Stimulated activated CD8-positive, alpha-beta memory T cell treated with anti-CD3 and anti-CD28 coated beads, Interleukin-7, amount 100 ng/mL, for 4 hours (primary cell): ENCODE results near the gene ZNF814.
"Not testable (repeated sequence)": the region's sequence is repeated elsewhere in the genome, so short reads cannot be mapped to it uniquely, and the experiment has no call there.

Experiments
- DNase-seq, 2 donors: peaks; one replicate each; pipeline ENCODE4 v3.0.0-alpha.2; 2020; ENCODE audit warnings: low read depth in 2 of 2

The ZNF814 gene

DNA sequence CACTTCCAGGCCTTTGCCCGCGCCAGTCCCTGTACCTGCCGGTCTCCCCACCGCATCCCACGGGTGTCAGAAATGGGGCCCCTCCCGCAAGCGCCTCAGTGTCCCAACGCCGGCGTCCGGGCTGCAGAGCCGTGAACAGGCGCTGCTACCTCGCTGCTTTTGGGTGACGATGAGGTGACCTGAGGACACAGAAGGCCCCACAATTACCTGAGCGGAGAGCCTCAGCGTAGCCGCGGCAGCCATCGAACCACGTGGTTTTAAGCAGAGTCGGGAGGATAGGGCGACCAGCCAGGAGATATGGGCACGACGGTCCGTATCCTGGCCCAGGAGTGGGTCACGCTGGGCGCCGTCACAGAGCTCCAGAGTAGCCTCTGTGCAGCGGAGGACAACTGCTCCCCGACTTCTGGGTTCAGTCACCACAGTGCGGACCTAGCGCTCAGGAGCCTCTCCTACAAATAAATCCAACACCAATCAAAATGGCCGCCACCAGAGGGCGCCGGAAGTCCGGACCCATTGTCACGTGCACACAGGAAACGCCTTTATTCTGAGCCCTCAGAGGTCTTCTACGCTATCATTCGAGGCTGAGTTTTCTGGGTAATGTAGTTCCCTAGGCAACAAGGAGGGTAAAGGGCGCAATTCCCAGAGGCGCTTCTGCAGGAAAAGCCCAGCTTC, at the start of gene ZNF814:
Gene ZNF814, minus strand, starts transcription at position 478 of the 672 bp plus-strand sequence. Its CDS starts 235 bp downstream, at position 243.
- DNase-seq: peak; percentile 66 to 79

DNA sequence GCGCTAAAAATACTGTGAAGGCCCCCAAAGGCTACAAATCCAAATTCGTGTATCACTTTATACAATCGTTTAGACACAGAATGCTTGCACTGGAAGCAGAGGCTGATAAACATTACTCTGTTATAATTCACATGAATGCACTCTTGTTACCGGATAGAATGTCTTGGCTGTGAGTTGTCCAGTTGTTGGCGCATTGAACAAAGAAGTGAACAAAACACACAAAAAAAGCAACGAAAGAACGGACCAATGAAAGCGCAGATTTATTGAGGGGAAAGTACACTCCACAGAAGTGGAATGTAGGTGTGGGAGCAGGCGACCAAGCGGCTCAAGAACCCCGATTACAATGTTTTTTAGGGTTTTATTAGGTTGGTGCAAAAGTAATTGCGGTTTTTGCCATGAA, 46.9 kb upstream of the ZNF814 start:
- DNase-seq: no peak

DNA sequence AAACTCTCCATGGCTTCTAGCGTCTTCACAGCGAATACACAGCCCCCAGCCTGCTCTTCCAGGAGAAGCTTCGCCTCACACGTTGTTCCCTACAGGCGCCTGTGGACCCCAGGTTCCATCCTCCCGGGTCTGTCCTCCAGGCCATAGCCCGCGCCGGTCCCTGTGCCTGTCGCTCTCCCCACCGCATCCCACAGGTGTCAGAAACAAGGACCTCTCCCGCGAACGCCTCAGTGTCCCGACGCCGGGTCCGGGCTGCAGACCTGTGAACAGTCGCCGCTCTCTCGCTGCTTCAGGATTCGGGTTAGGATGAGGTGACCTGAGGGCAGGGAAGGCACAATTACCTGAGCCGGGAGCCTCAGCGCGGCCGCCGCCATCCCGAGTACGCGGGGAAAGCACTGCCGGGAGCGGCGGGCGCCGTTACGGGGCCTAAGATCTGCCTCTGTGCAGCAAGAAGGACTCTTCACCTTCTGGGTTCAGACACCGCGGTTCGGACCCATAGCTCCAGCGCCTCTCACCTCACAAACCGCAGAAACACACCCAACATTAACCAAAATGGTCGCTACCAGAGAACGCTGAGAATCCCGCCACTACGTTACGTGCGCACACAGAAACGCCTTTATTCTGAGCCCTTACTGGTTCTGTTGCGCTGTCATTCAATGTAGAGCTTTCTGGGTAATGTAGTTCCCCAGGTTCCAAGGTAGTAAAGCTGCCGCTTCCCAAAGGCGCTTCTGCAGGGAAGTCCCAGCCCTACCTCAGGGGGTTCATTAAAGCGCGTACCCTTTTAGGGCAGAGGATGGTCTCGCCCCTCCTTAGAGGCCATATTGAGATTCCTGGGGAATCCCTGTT, 46.2 kb upstream of the ZNF814 start, which contains the start of gene ZNF418:
Gene ZNF418, minus strand, starts transcription at position 583 of the 846 bp plus-strand sequence. CDS start 1,580 bp downstream, outside the sequence.
- DNase-seq: peak; percentile 11 to 16

DNA sequence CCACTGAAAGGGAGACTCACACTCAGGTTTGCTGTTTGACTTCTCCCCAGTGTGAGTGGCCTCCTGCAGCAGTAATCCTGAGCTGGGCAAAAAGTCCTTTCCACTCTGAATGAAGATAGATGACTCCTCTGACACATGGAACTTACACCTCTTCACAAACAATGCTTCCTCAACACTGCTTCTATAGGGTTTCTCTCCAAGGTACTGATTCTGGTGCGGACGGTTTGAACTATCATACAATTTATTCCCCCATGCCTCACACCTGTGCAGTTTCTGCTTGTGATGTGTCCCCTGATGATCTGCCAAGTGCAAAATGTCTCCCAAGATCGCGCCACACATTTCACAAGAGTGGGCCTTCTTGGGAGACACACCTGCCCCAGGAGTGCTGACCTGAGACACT, 38.8 kb upstream of the ZNF814 start:
- no peak for DNase-seq

DNA sequence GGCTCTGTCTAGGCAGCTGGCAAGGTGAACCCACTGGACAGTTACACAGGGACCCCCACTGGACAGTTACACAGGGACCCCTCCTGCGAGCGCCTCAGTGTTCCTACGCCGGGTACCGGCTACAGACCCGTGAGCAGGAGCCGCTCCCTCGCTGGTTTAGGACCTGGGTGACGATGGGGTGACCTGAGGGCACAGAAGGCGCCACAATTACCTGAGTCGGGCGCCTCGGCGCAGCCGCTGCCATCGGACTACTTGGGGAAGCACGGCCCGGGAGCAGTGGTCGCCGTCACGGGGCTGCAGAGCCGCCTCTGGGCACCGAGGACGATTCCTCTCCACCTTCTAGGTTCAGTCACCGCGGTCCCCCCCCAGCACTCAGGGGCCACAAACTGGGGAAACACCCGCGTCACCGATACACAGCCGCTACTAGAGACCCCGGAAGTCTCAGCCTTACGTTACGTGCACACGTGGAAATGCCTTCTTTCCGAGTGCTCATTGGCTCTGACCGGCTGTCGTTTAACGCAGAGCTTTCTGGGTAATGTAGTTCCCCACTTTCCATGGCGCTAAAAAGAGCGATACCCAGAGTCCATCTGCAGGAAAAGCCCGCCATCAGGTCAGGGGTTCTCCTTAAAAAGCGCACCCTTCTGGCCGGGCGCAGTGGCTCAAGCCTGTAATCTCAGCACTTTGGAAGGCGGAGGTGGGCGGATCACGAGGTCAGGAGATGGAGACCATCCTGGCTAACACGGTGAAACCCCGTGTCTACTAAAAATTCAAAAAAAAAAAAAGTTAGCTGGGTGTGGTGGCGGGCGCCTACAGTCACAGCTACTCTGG, 27.5 kb upstream of the ZNF814 start, which contains the start of gene ZNF417:
Gene ZNF417, minus strand, starts transcription at position 425 of the 828 bp plus-strand sequence. Its CDS starts 181 bp downstream, at position 244.
- peak; percentile 84 to 86 for DNase-seq

DNA sequence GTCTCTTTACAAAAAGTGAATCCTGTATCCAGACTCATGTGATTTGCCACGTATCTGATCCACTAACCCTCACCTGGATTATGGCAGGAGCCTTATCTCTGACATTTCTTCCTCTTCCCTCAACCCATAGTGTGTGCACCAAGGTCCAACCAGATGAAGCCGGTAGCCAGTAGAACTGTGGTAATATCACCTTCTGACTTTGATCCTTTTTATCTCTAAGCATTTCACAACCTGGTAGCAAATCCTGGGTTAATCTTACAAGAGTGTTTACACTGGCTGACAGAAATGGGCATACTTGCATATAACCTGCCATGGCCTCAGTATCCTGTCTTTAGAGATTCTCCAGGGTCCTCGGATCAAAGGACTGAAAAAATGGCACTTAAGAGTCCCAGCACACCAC, 25.7 kb upstream of the ZNF814 start:
- DNase-seq: no peak

DNA sequence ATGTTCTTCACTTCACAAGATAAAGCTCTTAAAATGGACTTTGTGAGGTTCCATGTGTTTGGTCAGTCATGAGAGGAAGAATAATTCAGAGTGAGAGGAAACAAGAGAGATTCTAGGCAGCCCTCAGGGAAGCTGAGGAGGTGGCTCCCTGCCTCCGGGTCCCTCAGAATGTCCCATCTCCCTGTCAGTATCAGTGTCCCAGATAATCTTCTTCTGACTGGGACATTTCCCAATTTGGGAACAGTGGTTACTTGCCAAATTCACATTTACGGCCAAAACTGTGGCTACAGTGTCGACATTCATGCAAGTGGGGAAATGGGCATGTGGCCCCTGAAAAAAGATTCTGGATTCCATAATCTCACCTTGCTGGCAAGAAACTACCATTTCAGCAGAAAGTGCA, 18.6 kb upstream of the ZNF814 start:
- DNase-seq: no peak

DNA sequence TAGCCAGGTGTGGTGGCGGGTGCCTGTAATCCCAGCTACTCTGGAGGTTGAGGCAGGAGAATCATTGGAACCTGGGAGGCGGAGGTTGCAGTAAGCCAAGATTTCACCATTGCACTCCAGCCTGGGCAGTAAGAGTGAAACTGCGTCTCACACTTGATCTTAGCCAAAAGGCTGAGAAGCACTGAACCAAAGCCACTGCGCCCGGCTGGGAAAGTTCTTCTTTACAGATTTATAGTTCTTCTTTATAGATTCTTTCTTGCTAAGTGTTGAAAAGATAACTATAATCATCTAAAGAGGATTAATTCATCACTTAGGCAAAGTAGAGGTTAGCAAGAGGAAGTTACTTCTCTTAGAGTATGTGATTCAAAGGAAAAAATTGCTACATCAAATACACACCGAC, 16.4 kb upstream of the ZNF814 start:
- DNase-seq: no peak

DNA sequence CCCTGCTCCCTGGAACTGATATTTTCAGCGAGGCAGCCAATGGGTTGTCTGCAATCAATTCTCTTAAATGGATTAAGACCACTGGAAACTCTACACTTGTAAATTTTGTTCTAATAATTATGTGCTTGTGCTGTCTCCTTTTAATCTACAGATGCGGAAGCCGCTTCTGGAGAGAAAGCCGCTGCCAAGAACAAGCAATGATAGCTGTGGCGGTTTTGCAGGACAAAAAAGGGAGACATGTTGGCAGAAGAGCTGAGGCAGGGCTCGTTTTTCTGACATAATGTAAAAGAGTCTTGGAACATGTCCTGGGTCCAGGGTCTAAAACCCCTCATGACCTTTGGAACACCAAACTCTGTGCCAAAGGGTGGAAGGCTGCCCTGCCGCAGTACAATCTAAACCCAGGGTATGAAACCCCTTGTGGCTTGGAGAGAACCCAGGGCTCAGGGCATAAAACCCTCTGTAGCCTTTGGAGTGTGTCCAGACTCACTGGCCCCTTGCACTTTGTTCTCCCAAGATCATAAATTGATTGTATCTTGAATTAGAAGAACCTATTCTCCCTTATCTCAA, 14.9 kb upstream of the ZNF814 start:
- no peak for DNase-seq

DNA sequence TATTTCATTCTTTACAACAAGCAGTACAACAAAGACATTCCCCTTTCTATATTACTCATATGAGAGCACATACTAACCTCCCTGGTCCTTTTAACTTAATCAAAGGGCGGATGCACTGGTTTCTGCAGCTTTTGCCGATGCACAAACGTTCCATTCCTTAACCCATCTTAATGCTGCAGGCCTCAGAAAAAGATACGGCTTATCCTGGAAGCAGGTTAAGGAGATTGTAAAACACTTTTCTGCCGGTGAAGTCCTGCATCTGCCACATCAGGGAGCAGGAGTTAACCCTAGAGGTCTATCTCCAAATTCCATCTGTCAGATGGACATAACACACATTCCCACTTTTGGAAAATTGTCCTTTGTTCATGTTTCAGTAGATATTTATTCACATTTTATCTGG, 11.5 kb upstream of the ZNF814 start:
- no peak for DNase-seq

DNA sequence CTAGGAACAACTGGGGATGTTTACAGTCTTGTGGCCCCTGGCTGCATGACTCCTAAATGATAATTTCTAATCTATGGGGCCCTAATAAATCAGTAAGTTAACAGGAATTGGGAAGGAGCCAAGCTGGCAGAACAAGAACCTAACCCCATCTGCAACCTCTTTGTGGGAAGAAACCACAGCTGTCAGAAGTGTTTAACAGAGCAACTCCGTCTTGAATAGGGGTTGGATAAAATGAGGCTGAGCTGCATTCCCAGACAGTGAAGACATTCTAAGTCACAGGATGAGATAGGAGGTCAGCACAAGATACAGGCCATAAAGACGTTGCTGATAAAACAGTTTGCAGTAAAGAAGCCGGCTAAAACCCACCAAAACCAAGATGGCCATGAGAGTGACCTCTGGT, 1.9 kb upstream of the ZNF814 start:
- not testable (repeated sequence) for DNase-seq

DNA sequence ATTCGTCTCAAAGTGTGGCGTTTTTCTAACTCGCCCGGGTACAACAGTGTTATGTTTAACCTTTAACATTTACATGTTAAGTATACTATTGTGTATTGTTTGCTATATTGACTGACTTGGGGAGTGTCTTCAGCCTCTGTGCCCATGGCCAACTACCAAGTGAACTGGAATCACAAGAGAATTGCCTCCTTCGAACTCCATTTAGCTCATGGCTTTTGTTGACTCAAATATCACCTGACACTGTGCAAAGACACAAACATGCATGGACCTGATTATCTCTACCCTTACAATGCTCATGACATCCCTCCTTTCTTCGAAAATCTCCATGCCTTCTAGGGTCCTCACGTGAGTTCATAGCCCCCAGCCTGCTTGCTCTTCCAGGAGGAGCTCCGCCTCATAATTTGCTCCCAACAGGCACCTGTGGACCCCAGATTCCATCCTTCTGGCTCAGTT, 704 bp downstream of the ZNF814 start:
- DNase-seq: no peak

DNA sequence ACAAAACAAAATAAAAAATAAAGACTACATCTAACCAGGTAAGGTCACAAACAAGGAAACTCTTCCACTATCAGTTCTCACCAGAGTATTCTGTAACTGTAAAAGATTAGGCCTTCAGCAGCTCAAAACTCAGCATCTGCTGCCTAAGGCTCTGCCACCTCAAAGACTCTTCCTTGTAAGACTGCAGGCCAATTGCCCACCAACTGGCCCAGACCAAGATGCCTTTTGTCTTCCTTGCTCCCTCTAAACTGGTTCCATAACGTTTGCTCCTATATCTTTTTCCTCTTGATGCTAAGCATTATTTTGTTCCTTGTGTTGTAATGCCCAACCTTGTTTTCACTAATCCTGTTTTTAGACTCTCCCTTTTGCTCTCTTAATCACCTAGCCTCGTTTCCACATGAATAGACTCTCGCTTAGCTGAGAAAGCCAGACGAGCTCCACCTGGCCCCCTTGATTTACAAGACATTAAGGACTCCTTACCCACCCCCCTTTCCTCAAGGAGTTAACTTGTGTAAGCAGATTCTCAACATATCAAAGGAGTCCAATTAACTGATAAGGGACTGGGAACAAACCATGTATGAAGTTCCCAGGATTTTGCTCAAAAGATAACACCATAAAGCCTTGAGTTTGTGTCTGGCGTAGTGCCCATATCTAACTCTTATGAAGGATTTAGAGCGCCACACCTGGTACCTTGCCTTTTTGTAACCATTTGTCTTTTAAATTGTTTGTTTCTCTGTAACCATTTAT, 1.5 kb downstream of the ZNF814 start:
- DNase-seq: no peak

DNA sequence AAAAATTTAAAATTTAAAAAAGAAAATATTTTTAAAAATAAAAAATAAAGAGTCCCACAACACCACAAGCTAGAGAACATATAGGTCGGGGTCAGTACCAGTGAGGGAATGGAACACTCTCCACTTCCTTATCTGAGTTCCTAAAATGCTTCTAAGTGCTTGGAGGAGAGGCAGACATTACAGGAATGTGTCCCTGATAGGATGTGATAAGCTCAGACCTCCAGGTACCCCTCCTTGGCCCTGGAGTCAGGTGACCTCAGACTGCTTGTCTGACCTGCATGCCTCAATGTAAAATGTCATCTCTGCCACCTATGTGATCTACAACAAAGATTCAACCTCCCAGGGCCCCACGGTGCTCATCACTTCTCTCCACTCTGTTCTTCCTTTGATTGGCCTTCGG, 2.8 kb downstream of the ZNF814 start:
- DNase-seq: no peak

DNA sequence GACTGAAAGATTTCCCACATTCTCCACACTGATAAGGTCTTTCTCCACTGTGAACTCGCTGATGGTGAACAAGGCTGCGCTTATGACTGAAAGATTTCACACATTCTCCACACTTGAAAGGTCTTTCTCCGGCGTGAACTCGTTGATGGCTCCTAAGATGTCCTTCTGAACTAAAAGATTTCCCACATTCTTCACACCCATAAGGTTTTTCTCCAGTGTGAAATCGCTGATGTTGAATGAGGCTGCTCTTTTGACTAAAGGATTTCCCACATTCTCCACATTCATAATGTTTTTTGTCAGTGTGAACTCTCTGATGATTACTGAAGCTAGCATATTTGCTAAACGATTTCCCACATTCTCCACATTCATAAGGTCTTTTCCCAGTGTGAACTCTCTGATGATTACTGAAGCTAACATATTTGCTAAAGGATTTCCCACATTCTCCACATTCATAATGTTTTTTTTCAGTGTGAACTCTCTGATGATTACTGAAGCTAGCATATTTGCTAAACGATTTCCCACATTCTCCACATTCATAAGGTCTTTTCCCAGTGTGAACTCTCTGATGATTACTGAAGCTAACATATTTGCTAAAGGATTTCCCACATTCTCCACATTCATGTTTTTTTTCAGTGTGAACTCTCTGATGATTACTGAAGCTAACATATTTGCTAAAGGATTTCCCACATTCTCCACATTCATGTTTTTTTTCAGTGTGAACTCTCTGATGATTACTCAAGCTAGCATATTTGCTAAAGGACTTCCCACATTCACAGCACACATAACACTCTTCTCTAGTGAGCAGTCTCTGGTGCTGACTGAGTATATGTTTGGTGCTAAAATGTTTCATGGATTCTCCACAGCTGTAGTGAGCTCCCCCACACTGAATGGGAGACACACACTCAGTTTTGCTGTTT, 14.7 kb downstream of the ZNF814 start:
- not testable (repeated sequence) for DNase-seq

DNA sequence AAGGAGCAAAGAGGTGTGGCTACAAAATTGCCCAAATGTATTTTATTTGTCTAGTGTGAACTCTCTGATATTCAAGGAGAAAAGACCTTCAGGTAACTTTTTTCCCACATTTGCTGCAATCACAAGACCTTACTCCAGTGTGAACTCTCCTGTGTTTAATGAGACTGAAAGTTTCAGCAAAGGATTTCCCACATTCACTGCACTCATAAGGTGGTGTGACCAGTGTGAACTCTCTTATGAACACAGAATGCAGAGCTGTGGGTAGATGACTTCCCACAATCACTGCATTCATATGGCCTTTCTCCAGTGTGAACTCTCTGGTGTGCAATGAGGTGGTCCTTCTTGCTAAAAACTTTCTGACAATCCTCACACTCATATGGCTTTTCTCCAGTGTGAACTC, 16.4 kb downstream of the ZNF814 start:
- no peak for DNase-seq

DNA sequence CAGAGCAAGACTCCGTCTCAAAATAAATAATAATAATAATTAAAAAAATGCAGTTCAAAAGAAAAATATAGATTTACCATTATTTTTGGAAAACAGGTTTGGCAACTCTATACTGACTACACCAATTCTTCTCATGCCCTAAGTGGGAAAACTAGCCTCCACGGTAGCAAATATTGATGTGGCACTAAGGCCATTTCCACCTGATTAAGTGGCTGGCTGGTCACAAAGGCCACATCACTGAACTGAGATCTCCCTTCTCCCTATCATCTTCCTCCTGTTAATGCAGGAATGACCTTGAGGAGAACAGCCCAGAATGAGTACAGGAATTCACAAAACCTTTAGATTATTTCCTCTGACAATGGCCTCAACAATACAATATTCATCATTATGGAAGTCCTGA, 18.6 kb downstream of the ZNF814 start:
- DNase-seq: no peak

DNA sequence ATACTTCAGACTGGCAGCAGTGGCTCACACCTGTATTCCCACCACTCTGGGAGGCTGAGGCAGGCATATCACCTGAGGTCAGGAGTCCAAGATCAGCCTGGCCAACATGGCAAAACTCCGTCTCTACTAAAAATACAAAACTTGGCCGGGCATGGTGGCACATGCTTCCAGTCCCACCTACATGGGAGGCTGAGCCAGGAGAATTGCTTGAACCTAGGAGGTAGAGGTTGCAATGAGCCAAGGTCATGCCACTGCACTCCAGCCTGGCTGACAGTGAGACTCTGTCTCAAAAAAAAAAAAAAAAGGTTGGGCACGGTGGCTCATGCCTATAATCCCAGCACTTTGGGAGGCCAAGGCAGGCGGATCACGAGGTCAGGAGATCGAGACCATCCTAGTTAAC, 19.2 kb downstream of the ZNF814 start:
- DNase-seq: not testable (repeated sequence)

DNA sequence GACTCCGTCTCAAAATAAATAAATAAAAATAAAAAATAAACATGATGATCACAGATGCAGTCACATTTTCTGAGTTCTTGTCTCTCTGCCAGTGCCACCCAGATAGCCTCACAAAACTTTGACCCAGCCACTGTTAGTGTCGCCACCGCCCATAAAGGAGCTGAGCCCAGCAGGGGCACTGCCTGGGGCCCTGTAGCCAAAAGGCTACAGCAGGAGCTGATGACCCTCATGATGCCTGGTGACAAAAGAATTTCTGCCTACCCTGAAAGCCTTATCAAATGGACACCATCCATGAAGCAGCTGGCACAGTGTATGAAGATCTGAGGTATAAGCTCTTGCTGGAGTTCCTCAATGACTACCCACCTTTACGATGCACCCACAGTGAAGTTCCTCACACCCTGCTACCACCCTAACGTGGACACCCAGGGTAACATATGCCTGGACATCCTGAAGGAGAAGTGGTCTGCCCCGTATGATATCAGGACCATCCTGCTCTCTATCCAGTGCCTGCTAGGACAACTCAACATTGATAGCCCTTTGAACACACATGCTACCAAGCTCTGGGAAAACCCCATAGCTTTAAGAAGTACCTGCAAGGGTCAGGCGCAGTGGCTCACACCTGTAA, 20.9 kb downstream of the ZNF814 start:
- no peak for DNase-seq
